OCI-LY7 (cell line): Measurements from ENCODE around the gene FAM89B.

Experiments
- EZH2phosphoT487 ChIP-seq: fragments of 200-600 bp; sonication (generic); IDR thresholded peaks from 2 replicates; pipeline ENCODE4 v1.6.1; 2018; ENCODE audit warnings: low read depth, borderline replicate concordance, mild to moderate bottlenecking, mixed run types, antibody characterized with exemption, low read length, moderate library complexity, mixed read lengths
- TF ChIP-seq, protein P1 (sequence below): fragments of 200-600 bp; sonication (generic); conservative IDR thresholded peaks from 2 replicates; pipeline ENCODE4 v1.5.1; 2014; ENCODE audit warnings: mild to moderate bottlenecking, antibody characterized with exemption, low read length, moderate library complexity, mixed read lengths

DNA sequence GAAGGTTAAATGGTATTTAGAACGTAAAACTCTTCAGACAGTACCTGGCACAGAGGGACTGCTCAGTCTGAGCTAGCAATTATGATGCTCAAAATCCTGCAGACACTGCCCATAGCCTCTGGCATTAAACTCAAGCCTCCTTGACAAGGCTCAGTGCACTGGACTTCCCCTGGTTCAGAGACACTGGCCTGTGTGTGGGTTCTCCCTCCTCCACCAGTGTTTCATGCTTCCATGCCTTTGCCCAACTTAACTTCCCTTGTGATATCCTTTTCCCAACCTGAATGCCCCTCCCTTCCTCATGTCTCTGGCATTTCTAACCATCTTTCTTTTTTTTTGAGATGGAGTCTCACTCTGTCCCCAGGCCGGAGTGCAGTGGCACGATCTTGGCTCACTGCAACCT lies 23.2 kb upstream of the FAM89B start:
- TF ChIP-seq EZH2phosphoT487 = no peak
- TF ChIP-seq, protein P1, sequence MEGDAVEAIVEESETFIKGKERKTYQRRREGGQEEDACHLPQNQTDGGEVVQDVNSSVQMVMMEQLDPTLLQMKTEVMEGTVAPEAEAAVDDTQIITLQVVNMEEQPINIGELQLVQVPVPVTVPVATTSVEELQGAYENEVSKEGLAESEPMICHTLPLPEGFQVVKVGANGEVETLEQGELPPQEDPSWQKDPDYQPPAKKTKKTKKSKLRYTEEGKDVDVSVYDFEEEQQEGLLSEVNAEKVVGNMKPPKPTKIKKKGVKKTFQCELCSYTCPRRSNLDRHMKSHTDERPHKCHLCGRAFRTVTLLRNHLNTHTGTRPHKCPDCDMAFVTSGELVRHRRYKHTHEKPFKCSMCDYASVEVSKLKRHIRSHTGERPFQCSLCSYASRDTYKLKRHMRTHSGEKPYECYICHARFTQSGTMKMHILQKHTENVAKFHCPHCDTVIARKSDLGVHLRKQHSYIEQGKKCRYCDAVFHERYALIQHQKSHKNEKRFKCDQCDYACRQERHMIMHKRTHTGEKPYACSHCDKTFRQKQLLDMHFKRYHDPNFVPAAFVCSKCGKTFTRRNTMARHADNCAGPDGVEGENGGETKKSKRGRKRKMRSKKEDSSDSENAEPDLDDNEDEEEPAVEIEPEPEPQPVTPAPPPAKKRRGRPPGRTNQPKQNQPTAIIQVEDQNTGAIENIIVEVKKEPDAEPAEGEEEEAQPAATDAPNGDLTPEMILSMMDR = no peak
